HG02870 (cell line): Measurements from ENCODE around the gene IFIT1B.
A peak's percentile ranks its signal among the peaks of the same experiment; 100 is the strongest.
"Not testable (repeated sequence)": the region's sequence is repeated elsewhere in the genome, so short reads cannot be mapped to it uniquely, and the experiment has no call there.

Source experiments
- ATAC-seq: cut with Tn5 transposase; IDR thresholded peaks from one replicate; pipeline ENCODE4 v1.9.1; 2021; ENCODE audit warnings: mild to moderate bottlenecking, moderate library complexity; ENCODE audit not compliant: unreplicated experiment

Gene IFIT1B

GRCh38 chr10:89379103-89379502 lies 1.2 kb downstream of the IFIT1B start:
- ATAC-seq = no peak

- ATAC-seq = no peak
These were observed 4.9 kb downstream of the IFIT1B start for GRCh38 chr10:89382757-89383156.

- ATAC-seq = no peak
These were observed 6.9 kb downstream of the IFIT1B start for GRCh38 chr10:89384474-89385340.

- no peak for ATAC-seq
These were observed 10.9 kb downstream of the IFIT1B start for GRCh38 chr10:89388806-89389205.

- ATAC-seq = no peak
These were observed 11.4 kb downstream of the IFIT1B start for GRCh38 chr10:89389254-89389653.

- ATAC-seq = no peak
These were observed 12.8 kb downstream of the IFIT1B start for GRCh38 chr10:89390476-89391225.

- ATAC-seq = not testable (repeated sequence)
These were observed 13.3 kb downstream of the IFIT1B start for GRCh38 chr10:89391226-89391576.

- ATAC-seq = peak; percentile 79
These were observed 14.3 kb downstream of the IFIT1B start, which contains the start of gene IFIT1 for GRCh38 chr10:89391907-89392756. Gene IFIT1, plus strand, starts transcription at chr10:89392623. Its CDS starts 90 bp downstream, at chr10:89392713.

GRCh38 chr10:89392974-89393373 lies 15.1 kb downstream of the IFIT1B start:
- ATAC-seq = no peak

GRCh38 chr10:89393898-89394297 lies 16.0 kb downstream of the IFIT1B start:
- no peak for ATAC-seq

GRCh38 chr10:89395141-89395540 lies 17.3 kb downstream of the IFIT1B start:
- no peak for ATAC-seq

- ATAC-seq = no peak
These were observed 20.3 kb downstream of the IFIT1B start for GRCh38 chr10:89398003-89398749.

- no peak for ATAC-seq
These were observed 22.1 kb downstream of the IFIT1B start for GRCh38 chr10:89399956-89400355.

- no peak for ATAC-seq
These were observed 25.2 kb downstream of the IFIT1B start for GRCh38 chr10:89403043-89403442.

GRCh38 chr10:89404104-89405047 lies 26.5 kb downstream of the IFIT1B start:
- no peak for ATAC-seq

GRCh38 chr10:89406178-89406577 lies 28.3 kb downstream of the IFIT1B start:
- ATAC-seq = not testable (repeated sequence)

- not testable (repeated sequence) for ATAC-seq
These were observed 29.9 kb downstream of the IFIT1B start for GRCh38 chr10:89407792-89408191.

- ATAC-seq = not testable (repeated sequence)
These were observed 31.4 kb downstream of the IFIT1B start for GRCh38 chr10:89409282-89409681.

- ATAC-seq = not testable (repeated sequence)
These were observed 32.7 kb downstream of the IFIT1B start for GRCh38 chr10:89410551-89410950.
